Activated CD4-positive, alpha-beta T cell treated with anti-CD3 and anti-CD28 coated beads, Interleukin-2, Interleukin-4, amounts not matched to agents 100 ng/mL and 50 ng/mL, durations not matched to agents 16 hours and 8 hours (primary cell): Measurements from ENCODE around the gene MTREX.
A peak's percentile ranks its signal among the peaks of the same experiment; 100 is the strongest.

Experiments
- DNase-seq: peaks from one replicate; pipeline ENCODE4 v3.0.0-alpha.2; 2020; ENCODE audit warnings: low spot score

MTREX gene

GRCh38 chr5:55384072-55384471 is 76.3 kb downstream of the MTREX start:
- DNase-seq: no peak

GRCh38 chr5:55385227-55385626 is 77.4 kb downstream of the MTREX start:
- DNase-seq: no peak

GRCh38 chr5:55385846-55386245 is 78.1 kb downstream of the MTREX start:
- DNase-seq: no peak

- DNase-seq: no peak
These were observed 78.6 kb downstream of the MTREX start for GRCh38 chr5:55386356-55386755.

GRCh38 chr5:55387865-55388264 is 80.1 kb downstream of the MTREX start:
- no peak for DNase-seq

GRCh38 chr5:55391707-55392106 is 83.9 kb downstream of the MTREX start:
- no peak for DNase-seq

GRCh38 chr5:55392669-55393068 is 84.9 kb downstream of the MTREX start:
- no peak for DNase-seq

GRCh38 chr5:55393501-55394175 is 85.8 kb downstream of the MTREX start:
- DNase-seq: no peak

- DNase-seq: no peak
These were observed 94.4 kb downstream of the MTREX start for GRCh38 chr5:55402199-55402598.

- no peak for DNase-seq
These were observed 98.5 kb downstream of the MTREX start for GRCh38 chr5:55406292-55406691.

- no peak for DNase-seq
These were observed 99.4 kb downstream of the MTREX start for GRCh38 chr5:55407059-55407684.

- DNase-seq: no peak
These were observed 100.2 kb downstream of the MTREX start for GRCh38 chr5:55407984-55408383.

- DNase-seq: no peak
These were observed 102.0 kb downstream of the MTREX start for GRCh38 chr5:55409775-55410174.

- no peak for DNase-seq
These were observed 103.1 kb downstream of the MTREX start for GRCh38 chr5:55410845-55411244.

- no peak for DNase-seq
These were observed 104.1 kb downstream of the MTREX start for GRCh38 chr5:55411876-55412275.

- DNase-seq: no peak
These were observed 105.9 kb downstream of the MTREX start for GRCh38 chr5:55413644-55414043.

GRCh38 chr5:55415071-55415470 is 107.3 kb downstream of the MTREX start:
- DNase-seq: no peak

GRCh38 chr5:55416306-55416705 is 108.5 kb downstream of the MTREX start:
- no peak for DNase-seq

- DNase-seq: no peak
These were observed 111.5 kb downstream of the MTREX start for GRCh38 chr5:55418994-55419968.

GRCh38 chr5:55421074-55421529 is 113.3 kb downstream of the MTREX start:
- DNase-seq: peak; percentile 91

- no peak for DNase-seq
These were observed 118.7 kb downstream of the MTREX start for GRCh38 chr5:55426455-55426854.

- DNase-seq: no peak
These were observed 119.4 kb downstream of the MTREX start for GRCh38 chr5:55427157-55427556.

- DNase-seq: no peak
These were observed 121.4 kb downstream of the MTREX start for GRCh38 chr5:55429221-55429612.
